Mammary epithelial cell (primary cell): ENCODE data around the gene KIR2DL1.

Source experiments
- EZH2 ChIP-seq: IDR thresholded peaks from 2 replicates; pipeline ENCODE4 v1.6.1; 2012; ENCODE audit warnings: low read length, inconsistent platforms, borderline replicate concordance
- TF ChIP-seq, protein P1 (sequence below), 2 donors: IDR thresholded peaks in 1 of 2; conservative IDR thresholded peaks in 1 of 2; 2 replicates each; pipeline ENCODE4 v1.5.1; 2011 to 2012; ENCODE audit warnings: inconsistent platforms in 2 of 2, low read length in 2 of 2, mild to moderate bottlenecking in 2 of 2, control low read depth in 1 of 2, low read depth in 1 of 2; ENCODE audit not compliant: insufficient read depth in 1 of 2; ENCODE audit errors: extremely low read depth in 1 of 2

GRCh38 chr19:54727562-54727961, 42.0 kb upstream of the KIR2DL1 start:
- TF ChIP-seq, protein P1, sequence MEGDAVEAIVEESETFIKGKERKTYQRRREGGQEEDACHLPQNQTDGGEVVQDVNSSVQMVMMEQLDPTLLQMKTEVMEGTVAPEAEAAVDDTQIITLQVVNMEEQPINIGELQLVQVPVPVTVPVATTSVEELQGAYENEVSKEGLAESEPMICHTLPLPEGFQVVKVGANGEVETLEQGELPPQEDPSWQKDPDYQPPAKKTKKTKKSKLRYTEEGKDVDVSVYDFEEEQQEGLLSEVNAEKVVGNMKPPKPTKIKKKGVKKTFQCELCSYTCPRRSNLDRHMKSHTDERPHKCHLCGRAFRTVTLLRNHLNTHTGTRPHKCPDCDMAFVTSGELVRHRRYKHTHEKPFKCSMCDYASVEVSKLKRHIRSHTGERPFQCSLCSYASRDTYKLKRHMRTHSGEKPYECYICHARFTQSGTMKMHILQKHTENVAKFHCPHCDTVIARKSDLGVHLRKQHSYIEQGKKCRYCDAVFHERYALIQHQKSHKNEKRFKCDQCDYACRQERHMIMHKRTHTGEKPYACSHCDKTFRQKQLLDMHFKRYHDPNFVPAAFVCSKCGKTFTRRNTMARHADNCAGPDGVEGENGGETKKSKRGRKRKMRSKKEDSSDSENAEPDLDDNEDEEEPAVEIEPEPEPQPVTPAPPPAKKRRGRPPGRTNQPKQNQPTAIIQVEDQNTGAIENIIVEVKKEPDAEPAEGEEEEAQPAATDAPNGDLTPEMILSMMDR (conservative IDR thresholded peaks at IDR 0.05 in 1 of 2, IDR thresholded peaks at IDR 0.05 in 1 of 2; ENCODE audit: extremely low read depth in 1 of 2, insufficient read depth in 1 of 2, low read depth in 1 of 2, low read length in 2 of 2) = no peak
- no peak for TF ChIP-seq EZH2
